ENCODE measurements around the gene MCM3.

MCM3 gene

DNA sequence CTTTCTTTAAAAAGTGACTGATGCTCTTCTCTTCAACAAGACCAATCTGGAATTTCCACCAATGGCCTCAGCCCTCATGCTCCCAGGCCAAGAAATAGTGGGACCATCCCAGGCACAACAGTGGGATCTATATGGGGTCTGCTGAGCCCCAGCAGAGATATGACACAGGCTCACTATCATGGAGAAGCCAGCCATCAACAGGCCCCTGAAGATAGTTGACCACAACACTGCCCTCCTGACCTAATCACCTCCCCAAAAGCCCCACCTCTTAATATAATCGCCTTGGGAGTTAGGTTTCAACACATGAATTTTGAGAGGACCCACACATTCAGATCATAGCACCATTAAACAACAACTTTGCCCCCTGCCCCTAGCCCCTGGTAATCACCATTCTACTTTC is 16.8 kb upstream of the MCM3 start:
- no peak for DNase-seq

DNA sequence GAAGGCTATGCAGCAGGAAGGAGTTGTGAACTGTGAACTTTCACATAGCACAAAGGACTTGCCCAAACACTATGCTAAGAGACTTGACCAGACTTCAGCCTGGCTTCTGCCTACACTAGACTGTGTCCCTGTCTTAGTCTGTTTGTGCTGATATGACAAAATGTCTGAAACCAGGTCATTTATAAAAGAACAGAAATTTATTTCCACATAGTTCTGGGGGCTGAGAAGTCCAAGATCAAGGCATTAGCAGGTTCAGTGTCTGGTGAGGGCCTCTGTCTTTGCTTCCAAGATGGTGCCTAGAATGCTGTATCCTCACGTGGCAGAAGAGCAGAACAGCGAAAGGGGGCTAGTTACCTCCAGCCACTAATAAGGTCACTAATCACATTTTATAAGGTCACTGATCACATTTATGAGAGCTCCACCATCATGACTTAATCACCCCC is 16.0 kb upstream of the MCM3 start:
- no peak for DNase-seq

DNA sequence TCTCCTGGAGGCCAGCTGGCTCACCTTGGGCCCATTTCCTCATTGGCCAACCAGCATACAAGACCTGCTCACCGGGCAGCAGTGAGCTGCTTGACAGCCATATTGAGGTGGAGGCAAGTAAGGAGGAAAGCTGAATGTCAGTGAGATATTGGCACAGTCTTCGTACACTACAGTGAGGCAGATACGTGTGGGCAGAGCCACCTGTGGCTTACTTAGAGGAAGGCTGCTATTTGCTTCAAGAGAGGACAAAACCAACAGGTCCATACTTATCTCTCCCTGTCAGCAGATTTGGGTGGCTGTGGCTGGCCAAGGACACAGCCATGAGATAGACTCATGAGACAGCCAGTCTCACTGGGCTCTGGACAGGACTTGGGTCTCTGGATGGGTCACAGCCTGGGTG is 15.1 kb upstream of the MCM3 start:
- DNase-seq = no peak

DNA sequence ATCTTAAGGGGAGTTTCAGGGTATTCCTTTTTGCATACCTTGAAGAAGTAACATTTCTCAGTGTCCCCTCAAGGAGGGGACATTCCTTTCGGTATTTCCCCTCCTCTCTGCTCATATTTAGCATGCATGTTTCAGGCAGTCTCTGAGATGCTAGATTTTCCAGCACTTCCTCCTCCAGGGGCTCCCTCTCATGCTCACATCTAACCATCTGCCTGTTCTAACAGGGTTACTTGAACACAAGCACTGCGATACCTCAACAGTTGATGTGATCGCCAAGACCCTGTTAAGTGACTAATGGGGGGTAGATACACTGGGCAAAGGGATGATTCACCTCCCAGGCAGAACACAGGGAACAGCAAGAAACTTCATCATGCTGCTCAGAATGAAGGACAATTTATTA is 12.9 kb upstream of the MCM3 start:
- DNase-seq = no peak

DNA sequence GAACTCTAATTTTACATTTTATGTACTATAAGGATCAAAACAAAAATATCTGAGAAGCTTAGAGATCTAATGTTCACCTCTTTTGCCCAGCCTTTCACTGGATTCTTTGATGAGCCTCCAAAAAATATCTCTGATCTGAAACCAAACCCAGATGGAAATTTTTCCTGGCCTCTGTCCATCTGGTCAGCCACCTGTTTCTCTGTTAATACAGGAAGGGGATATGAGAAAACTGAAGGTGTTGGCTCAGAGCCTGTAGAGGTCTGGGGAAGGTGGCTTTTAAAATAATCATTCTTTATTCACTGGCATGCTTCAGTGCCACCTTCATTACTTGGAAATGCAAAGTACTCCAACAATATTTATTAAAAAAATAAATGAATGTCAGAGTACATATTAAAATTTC is 8.5 kb upstream of the MCM3 start:
- DNase-seq = no peak

DNA sequence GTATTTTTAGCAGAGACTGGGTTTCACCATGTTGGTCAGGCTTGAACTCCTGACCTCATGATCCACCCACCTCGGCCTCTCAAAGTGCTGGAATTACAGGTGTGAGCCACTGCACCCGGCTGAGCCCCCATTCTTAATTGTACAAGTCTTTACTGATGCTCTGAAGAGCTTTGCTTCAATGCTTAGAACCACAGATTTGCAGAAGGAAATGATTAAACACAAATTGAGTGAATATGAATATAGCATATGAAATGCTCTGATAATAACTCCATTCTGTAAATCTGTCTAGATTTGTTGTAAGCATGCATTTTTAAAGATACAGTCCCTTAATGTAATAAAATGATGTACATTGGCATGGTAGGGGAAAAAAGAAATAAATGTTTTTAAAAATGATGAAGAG is 4.3 kb upstream of the MCM3 start:
- no peak for DNase-seq

DNA sequence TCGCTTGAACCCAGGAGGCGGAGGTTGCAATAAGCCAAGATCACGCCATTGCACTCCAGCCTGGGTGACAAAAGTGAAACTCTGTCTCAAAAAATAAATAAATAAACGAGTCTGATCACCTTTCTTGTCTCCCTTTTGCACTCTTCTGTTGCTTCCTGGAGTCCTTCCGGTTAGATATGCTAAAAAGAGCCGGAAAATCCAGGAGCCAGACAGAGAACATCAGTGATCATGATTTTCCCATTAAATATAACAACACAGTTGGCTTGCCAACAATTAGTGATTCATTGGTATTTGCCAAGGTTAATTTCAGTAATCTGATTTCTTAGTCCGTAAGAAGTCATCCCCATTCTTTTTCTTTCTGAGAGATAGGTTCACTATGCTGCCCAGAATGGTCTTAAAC is 3.7 kb upstream of the MCM3 start:
- DNase-seq = no peak

DNA sequence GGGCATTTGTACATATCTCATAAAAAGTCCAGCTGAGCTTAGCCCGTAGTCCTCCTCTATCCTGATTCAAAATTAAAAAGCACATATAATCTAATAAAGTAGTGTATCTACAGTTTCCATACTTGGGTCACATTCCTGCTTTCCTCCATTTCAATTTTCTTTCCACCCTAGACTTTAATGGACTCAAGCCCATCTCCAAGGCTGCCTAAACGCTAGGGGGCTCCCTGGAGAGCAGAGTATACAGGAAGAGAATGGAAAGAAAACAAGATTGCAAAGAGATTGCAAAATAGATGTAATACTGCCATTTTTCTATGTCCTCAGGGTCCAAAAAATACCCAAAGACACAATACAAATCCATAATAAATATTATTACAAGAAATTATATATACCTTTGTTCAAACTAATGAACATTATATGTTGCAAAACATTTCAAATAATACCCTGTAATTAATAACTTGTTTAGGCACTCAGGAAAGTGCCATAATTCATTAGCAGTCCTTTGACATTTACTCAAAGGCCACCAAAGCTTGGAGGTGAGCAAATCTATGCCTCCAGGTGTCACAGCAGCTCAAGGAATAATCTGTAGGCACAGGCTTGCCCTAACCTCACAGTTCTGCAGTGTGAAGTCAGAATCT is 2.4 kb upstream of the MCM3 start:
- DNase-seq = peak; percentile 38

DNA sequence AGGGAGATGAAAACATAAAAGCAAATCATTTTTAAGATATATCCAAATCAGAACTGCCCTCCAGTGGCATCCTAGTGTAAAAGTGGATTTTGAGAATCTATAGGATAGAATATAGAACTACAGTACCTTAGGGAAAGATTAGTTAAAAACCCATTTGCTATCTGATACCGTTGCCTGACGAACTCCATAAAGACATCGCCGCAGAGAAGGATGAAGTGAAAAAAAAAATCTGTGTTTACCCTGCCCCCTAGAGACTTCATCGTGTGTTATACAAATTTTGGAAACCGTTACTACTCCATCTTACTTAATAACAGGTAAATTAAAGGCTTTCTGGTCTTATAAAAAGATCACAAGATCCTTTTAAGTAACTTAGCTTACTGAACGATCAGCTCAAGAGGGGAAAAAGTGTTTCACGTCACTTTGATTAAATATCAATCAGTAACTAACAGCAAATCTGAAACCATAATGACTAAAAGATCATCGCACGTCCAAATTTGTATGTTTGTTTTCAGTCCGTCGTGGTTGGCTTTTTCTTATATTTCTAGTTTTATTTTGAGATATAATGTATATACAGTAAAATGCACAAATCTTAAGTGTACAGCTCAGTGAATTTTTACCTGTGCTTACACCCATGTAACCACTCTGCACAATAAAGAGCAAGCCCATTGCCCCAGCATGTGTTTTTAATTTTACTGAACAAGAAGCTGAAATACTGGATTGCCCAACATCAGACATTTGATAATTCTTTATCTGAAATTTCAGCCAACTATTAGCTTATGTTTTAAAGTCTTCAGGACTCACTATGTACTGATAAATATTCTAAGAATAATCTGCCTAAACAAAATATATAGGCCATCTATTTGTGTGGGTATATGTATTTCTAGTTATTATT is 881 bp upstream of the MCM3 start:
- DNase-seq = no peak

DNA sequence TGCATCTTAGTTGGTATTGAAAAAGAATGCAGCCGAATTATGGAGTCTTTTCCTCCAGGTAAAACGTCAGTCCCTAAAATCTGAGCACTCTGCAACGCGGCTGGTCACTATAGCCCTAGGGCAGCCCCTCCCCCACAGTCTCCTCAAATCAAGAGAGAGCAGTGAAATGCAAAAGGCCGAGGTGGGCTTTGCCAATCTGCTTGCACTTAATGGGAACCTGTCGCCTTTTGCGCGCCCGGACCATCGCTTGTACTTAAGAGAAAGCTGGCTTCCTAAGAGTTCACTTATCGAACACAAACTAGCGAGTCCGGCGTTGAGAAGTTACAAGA is 447 bp downstream of the MCM3 start:
- DNase-seq = no peak

DNA sequence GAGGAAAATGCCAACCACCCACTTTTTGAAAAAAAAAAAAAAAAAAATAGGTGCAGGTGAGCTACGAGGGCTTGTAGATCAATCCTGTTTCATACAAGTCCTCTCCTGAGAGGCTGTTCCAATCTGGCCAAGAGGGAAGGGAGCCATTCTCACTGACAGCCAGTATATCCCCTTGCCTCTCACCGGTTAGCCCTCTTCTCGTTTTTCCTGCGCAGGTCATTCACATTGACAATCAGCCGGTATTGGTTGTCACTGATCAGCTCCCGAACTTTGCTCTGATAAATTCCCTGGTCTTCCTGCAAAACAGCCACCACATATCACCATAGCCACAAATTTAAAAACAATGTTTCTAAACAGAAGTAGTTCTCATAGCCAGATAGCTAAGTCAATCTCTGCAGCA is 1.4 kb downstream of the MCM3 start:
- DNase-seq = no peak

DNA sequence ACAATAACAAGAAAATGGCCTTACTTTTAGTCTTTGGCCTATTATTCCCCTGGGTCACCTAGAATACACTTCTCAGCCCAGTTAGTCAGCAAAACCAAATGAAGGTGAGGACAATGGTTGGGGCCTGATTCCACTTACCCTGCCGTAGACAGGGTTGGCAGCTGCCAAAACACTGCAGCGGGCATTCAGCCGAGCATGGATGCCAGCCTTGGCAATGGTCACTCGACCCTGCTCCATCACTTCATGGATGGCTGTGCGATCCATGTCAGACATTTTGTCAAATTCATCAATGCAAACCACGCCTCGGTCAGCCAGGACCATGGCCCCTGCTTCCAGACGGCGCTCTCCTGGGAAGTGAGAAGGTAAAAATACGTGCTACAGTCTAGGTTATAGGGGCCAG is 8.4 kb downstream of the MCM3 start:
- DNase-seq = no peak

DNA sequence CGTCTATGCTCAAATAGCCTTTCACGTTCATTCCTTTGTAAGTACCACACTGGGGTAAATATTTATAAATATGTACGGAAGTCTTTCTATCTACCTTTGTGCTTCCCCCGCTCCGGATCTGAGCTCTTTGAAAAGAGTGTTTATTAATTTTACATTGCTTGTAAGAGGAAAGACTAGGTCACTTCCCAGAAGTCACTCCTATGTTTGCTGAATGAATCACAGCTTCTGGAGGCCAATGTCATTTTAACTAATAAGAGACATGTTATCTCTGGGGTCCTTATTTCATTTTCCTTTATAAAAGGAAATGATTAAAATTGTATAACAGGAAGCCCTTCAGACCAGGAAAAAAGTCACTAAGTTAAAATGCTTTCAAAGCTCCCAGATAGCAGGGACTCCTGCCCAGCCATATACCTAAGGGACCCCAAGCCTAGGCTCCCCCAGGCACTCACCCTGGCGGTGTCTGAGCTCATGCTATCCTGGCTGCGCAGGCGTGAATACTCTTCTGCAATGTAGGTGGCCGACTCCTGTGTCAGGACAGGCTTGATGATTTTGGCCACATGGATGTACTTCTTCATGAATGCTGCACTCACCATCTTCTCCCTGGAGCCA is 12.6 kb downstream of the MCM3 start:
- DNase-seq = no peak

DNA sequence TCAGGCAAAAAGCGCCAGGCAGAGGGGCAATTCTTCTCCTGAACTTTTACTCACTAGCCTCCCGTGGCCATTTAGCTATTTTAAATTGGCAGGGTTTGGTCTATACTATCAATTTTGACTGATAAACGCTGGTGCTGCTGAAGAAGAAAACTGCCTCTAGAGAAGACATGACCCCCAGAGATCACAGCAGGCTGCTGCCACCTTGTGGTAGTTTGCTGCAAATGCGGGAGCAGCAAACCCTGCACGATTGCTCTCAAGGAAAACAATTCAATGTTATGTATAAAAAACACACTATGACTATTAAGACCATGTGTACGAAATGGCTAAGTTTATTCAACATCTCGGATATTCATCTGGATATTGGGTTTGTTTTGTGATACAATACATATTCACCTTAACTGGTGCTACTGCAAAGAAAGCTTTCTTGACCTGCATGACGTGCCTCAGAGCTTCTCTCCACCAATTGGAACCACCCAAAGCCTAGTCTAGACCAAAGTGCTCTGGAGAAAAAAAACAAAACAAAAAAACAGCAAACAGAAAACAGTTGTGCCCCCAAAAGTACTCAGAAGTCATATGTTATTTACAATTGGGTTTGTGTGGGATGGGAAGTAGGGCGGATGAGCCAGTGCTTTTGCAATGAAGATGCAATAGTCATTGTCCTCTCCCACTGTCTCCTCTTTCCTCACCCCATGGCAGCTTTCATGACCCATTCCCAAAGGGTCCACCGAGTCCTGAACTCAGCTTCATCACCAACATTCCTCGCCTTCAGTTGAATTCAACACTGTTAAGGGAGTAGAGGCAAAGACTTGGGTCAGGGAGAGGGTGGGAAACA is 20.6 kb downstream of the MCM3 start:
- no peak for DNase-seq

DNA sequence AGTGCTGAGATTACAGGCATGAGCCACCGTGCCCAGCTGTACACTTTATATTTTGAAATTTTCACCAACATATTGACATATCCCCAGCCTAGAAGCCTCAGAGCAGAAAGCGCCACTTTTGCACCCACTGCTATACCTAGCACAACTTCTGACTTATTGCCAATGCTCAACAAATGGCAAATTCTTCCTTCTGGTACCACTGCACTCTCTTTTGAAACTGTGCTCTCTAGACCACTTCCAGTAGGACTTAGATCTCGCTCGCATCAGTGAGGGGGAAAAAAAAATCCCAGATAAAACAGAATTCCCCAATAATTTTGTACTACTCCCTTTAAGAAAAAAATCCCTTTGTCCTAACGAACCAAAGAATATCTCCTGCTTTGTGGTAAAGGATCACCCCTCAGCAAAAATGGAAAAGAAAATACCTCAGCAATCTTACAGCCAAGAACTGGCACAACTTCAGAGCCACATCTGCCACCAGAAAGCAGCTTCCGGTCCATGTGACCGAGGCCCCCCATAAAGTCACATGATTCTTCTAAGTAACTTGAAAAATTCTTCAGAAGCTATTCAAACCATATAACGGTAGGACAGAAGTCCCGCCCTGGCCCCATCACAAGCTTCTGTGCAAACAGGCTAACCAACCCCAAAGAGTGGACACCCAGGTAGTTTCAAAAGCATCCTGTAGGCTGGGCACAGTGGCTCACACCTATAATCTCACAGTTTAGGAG is 21.8 kb downstream of the MCM3 start:
- no peak for DNase-seq

DNA sequence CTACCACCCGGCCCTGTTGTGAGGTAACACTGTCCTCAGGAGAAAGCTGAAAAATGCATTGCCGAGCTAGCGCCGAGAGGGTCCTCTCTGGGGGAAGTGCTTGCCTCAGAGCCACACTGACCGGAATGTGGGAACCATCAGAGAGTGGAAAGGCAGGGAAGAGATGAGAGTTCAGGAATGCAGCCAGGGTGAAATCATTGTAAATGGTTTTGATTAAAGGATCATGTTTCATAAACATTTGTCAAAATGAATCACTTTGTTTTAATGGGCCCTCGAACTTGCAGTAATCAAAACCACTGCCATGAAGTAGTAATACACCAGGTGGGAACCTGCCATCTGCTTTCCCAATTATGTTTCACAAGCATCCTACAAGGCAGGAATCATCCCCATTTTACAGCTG is 23.3 kb downstream of the MCM3 start:
- peak; percentile 21 for DNase-seq

DNA sequence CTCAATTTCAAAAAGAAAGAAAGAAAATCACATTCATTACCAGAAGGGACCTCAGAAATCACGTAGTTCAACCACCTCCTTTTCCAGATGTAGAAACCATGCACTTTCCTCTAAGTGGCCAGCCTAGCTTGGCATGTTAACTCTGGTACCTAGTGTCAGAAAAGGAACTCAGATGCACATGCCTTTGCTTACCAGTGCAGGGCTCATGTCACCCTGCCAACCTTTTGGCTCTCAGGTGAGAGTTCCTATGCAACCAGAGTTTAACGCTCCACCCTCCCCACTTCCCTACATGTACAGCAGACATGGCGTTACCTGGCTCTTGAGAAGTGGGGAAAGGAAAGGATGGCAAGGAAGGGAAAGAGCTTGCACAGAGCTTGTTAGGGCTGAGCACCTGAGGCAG is 23.9 kb downstream of the MCM3 start:
- no peak for DNase-seq

DNA sequence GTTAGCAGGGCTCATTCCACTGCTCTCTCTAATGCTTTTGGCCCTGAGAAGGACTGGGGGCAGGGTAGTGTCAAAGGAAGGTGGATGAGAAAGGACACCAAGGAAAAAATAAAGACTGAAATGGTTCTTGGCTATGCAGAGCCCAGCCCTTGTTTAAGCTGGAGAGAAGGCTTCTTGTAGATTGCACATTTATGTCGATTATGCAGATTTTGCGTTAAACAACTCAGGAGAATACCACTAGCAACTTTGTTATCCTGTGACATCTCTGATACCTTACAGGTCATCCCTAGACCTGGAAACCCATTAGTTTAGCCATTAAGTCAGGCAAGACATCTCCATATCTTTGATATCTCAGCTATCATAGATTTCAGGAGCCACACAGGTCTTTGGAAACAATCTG is 29.1 kb downstream of the MCM3 start:
- DNase-seq = no peak

DNA sequence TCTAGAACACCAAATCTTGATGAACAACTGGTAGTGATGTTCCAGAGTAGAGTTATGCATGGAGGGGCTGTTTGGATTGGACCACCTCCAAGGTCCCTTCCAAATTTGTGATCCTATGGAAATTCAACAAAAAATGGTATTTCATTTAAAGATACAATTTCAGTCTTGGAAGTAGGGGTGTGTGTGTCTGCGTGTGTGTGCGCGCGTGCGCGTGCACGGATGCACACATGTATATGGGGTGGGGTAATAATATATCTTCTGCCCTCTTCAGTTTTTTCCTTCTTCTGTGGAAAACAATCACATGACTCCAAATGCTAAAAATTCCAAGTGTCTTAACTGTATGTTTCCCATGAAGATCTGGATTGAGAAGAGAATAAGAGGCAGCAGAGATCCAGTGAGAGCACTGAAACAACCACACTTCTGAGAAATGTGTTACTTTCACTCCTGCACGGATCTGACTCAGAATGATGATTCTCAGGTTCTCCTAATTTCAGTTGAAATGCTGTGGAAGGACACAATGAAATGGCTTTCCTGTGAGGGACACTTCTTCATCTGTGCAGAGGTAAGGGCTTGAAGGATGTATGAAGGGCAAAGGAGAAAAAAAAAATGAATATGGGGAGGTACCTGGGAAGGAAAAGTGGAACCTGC is 29.7 kb downstream of the MCM3 start:
- no peak for DNase-seq

DNA sequence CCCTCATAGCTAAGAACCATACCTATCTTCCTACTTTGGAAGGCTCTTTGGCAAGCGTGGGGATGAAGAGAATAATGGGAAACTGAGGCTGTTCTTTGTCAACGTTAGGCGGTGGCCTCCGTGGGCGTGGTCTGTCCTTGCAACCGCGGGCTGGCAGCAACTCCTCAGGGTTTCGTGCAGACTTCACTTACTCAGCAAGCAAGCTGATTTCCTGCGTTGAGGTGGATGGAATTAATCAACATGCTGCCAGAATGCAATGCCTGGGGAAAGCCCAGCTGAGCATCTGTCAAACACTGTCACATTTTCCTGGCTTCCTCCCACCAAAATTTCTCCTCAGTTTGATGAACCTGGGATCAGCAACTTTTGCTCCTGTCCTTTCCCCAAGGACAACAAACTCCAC is 31.0 kb downstream of the MCM3 start:
- no peak for DNase-seq

DNA sequence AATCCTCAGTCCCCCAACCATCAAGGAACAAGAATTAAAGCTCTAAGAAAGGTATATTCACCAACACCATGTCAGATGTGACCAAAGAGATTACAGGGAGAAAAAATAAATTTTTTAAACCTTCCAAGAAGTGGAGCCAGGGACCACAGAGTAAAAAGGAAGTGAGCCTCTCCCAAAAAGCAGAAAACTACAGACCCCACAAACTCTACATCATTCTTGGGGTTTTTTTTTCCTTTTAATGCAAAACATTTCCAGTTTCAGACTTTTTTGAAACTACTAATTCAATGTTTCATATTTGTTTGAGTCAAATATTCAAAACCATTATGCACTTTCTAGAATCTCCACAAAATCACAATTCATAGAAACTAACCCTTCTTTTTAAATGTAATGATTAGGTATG is 33.4 kb downstream of the MCM3 start:
- no peak for DNase-seq

DNA sequence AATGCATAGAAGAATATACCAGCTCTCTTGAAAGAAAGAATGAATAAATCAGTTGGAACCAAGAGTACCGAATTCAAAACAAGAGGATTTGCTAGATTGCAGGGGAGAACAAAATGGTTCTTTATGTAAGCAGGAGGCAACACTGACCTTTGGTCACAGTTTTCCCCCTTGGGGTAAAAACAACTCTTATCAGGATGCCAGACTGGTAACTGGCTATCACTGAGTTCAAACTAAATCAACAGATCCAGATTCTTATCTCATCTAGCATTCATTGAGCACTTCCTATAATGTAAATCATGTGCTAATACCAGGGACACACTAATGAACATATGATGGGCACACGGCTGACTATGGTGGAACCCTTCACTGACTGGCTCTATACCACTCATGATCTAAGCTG is 35.5 kb downstream of the MCM3 start:
- DNase-seq = no peak

Data from amniotic stem cell (primary cell).